Loucy (cell line): ENCODE measurements around the gene CEP85L.

ENCODE experiments used
- EZH2phosphoT487 ChIP-seq: fragments of 200-600 bp; IDR thresholded peaks from 2 replicates; pipeline ENCODE4 v1.6.1; 2018; ENCODE audit warnings: antibody characterized with exemption, mild to moderate bottlenecking, moderate library complexity, borderline replicate concordance
- TF ChIP-seq, protein P1 (sequence below): fragments of 200-600 bp; sonication (generic); conservative IDR thresholded peaks from 2 replicates; pipeline ENCODE4 v1.5.1; 2014; ENCODE audit warnings: mild to moderate bottlenecking, antibody characterized with exemption, low read length

DNA sequence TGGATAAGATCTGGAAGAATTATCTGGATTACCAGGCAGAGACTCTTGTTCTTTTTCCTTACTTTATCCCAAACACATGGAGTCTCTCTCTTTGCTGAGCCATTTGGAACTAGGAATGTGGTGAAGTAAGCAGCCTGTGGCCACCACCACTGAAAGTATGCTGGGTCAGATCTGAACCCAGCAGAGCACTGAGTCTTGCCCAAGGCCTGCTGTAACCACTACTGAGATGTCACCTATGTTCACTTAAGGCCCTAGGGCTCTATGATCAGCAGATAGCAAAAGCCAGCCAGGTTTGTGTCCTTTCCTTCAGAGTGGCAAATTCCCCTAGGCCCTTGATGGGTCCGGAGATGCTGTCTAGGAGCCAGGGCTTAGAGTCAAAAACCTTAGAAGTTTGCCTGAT, 206.6 kb downstream of the CEP85L start:
- TF ChIP-seq, protein P1, sequence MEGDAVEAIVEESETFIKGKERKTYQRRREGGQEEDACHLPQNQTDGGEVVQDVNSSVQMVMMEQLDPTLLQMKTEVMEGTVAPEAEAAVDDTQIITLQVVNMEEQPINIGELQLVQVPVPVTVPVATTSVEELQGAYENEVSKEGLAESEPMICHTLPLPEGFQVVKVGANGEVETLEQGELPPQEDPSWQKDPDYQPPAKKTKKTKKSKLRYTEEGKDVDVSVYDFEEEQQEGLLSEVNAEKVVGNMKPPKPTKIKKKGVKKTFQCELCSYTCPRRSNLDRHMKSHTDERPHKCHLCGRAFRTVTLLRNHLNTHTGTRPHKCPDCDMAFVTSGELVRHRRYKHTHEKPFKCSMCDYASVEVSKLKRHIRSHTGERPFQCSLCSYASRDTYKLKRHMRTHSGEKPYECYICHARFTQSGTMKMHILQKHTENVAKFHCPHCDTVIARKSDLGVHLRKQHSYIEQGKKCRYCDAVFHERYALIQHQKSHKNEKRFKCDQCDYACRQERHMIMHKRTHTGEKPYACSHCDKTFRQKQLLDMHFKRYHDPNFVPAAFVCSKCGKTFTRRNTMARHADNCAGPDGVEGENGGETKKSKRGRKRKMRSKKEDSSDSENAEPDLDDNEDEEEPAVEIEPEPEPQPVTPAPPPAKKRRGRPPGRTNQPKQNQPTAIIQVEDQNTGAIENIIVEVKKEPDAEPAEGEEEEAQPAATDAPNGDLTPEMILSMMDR: no peak
- TF ChIP-seq EZH2phosphoT487: no peak
